Stimulated activated CD4-positive, alpha-beta T cell treated with anti-CD3 and anti-CD28 coated beads, Interleukin-2, amount 100 ng/mL, for 48 hours (primary cell): ENCODE measurements around the gene FOXP1.
"Not testable (repeated sequence)": the region's sequence is repeated elsewhere in the genome, so short reads cannot be mapped to it uniquely, and the experiment has no call there.

Experiments
- DNase-seq, 2 donors: peaks; one replicate each; pipeline ENCODE4 v3.0.0-alpha.2; 2020

FOXP1 gene

GRCh38 chr3:71045917-71046282 is 537.6 kb downstream of the FOXP1 start:
- no peak for DNase-seq

GRCh38 chr3:71045212-71045916 is 538.2 kb downstream of the FOXP1 start:
- DNase-seq = no peak

- DNase-seq = no peak
Observed at GRCh38 chr3:71042759-71043158, 540.8 kb downstream of the FOXP1 start.

GRCh38 chr3:71041371-71041770 is 542.2 kb downstream of the FOXP1 start:
- DNase-seq = no peak

- no peak for DNase-seq
Observed at GRCh38 chr3:71039332-71039731, 544.2 kb downstream of the FOXP1 start.

- DNase-seq = no peak
Observed at GRCh38 chr3:71037775-71038174, 545.8 kb downstream of the FOXP1 start.

- DNase-seq = no peak
Observed at GRCh38 chr3:71035886-71036285, 547.6 kb downstream of the FOXP1 start.

GRCh38 chr3:71035314-71035713 is 548.2 kb downstream of the FOXP1 start:
- DNase-seq = no peak

- DNase-seq = no peak
Observed at GRCh38 chr3:71033681-71034220, 549.8 kb downstream of the FOXP1 start.

GRCh38 chr3:71031914-71032521 is 551.5 kb downstream of the FOXP1 start:
- DNase-seq = no peak

- DNase-seq = no peak
Observed at GRCh38 chr3:71031181-71031580, 552.3 kb downstream of the FOXP1 start.

- DNase-seq = no peak
Observed at GRCh38 chr3:71030748-71031147, 552.8 kb downstream of the FOXP1 start.

GRCh38 chr3:71029770-71030169 is 553.8 kb downstream of the FOXP1 start:
- no peak for DNase-seq

- no peak for DNase-seq
Observed at GRCh38 chr3:71028802-71029201, 554.7 kb downstream of the FOXP1 start.

- no peak for DNase-seq
Observed at GRCh38 chr3:71028184-71028583, 555.3 kb downstream of the FOXP1 start.

GRCh38 chr3:71026634-71027578 is 556.6 kb downstream of the FOXP1 start:
- no peak for DNase-seq

GRCh38 chr3:71025516-71025915 is 558.0 kb downstream of the FOXP1 start:
- no peak for DNase-seq

- no peak for DNase-seq
Observed at GRCh38 chr3:71025010-71025409, 558.5 kb downstream of the FOXP1 start.

- DNase-seq = no peak
Observed at GRCh38 chr3:71022551-71023335, 560.8 kb downstream of the FOXP1 start.

- no peak for DNase-seq
Observed at GRCh38 chr3:71018799-71019198, 564.7 kb downstream of the FOXP1 start.

GRCh38 chr3:71016178-71016845 is 567.2 kb downstream of the FOXP1 start:
- DNase-seq = no peak

GRCh38 chr3:71014616-71015015 is 568.9 kb downstream of the FOXP1 start:
- not testable (repeated sequence) for DNase-seq
